ENCODE measurements around the gene KRTAP5-11.
"Not testable (repeated sequence)": the region's sequence is repeated elsewhere in the genome, so short reads cannot be mapped to it uniquely, and the experiment has no call there.

KRTAP5-11 gene

GRCh38 chr11:71554996-71555395, 27.7 kb downstream of the KRTAP5-11 start:
- DNase-seq: no peak

DNA sequence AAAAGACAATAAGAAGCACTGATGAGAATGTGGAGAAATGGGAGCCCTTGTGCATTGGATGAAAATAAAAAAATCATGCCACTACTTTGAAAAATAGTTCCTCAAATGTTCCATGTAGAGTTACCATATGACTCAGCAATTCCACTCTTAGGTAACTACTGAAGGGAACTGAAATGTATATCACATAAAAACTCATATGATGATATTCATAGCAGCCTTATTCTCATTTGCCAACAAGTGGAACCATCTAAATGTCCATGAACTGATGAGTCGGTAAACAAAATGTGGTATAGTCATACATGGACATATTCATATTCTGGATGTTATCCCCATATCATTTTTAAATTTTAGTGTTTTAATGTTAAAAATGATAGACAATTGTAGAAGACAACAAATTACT, 31.0 kb downstream of the KRTAP5-11 start:
- no peak for DNase-seq

- DNase-seq: no peak
Measured at GRCh38 chr11:71548716-71549151, 33.9 kb downstream of the KRTAP5-11 start.

- no peak for DNase-seq
Measured at GRCh38 chr11:71548120-71548519, 34.6 kb downstream of the KRTAP5-11 start, which contains the start of gene KRTAP5-9. TSS of gene KRTAP5-9 (plus strand) at chr11:71548420. CDS start at chr11:71548658, 238 bp downstream.

DNA sequence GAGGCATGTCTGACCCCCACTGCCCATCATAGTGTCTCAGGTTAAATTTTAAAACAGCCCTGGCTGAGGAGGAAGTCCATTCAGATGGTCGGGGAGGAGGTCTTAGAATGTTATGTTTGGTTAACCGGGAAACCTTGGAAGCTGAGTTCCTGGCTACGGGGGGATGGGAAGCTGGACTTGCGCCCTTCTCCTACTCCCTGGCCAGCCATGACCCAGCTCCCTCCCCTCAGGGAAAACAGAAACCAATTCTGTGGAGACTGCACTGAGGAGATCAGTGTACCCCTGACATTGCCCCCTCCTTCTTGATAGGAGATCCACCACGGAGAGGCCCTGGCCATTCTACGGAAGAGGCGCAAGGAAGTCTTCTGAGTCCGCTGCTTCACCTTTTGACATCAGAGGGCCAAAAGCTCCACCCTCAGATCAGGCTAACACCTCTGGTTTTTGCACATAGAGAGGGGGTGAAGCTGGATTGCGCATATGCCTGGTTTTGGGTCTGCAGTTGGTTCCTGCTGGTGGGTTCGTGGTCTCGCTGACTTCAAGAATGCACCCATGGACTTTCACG, 37.2 kb downstream of the KRTAP5-11 start:
- no peak for DNase-seq

- no peak for DNase-seq
Measured at GRCh38 chr11:71544525-71545214, 38.0 kb downstream of the KRTAP5-11 start.

- no peak for DNase-seq
Measured at GRCh38 chr11:71543866-71544265, 38.8 kb downstream of the KRTAP5-11 start.

- DNase-seq: no peak
Measured at GRCh38 chr11:71542879-71543777, 39.5 kb downstream of the KRTAP5-11 start.

DNA sequence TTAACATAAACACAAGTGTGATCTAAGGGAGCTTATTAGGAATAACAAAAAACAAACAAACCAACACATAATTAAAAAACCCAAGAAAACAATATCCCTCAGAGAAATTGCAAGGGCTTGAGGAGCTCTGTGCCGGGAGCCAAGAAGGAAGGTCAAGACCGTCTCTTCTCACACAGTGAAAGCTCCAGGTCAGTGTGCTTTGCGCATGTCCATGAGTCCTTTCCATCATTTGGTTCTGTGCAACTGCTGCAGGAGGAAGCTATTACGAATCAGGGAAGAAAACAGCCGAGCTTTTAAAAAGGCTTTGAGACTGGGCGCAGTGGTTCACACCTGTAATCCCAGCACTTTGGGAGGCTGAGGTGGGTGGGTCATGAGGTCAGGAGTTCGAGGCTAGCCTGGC, 40.3 kb downstream of the KRTAP5-11 start:
- no peak for DNase-seq

GRCh38 chr11:71540521-71541304, 42.0 kb downstream of the KRTAP5-11 start:
- DNase-seq: not testable (repeated sequence)

GRCh38 chr11:71539971-71540370, 42.7 kb downstream of the KRTAP5-11 start:
- DNase-seq: not testable (repeated sequence)

DNA sequence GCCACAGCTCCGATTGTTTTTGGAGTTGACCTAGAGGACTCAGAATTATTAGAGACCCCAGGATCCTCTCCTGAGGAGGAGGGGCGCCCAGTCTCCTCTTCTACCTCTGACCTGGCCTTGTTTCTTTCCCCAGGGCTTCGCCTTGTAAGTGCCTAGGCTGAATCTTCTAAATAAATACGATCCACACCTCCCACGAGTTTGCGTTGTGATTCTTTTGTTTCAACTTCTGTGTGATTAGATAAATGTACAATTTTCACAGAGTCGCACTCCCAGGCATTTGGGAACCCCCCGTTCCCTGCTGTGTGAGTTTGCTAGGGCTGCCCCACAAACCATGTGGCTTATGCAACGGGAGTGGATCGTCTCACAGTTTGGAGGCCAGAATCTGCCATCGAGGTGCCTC, 43.7 kb downstream of the KRTAP5-11 start:
- DNase-seq: no peak

DNA sequence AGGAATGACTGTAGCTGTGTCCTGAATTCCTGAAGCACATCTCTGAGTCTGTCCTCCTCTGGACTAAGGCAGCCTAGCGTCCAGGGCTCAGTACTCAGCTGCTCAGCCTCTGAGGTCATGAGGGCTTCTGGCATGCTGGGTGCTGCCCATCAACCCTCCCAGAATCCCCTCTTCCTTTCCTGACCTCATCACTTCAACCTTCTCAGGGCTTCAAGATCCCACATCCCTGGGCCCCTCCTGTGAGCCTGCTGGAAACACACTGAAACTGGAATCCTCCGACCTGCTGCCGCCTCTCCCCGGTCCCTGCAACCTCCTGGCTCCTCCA, 44.0 kb downstream of the KRTAP5-11 start:
- no peak for DNase-seq

DNA sequence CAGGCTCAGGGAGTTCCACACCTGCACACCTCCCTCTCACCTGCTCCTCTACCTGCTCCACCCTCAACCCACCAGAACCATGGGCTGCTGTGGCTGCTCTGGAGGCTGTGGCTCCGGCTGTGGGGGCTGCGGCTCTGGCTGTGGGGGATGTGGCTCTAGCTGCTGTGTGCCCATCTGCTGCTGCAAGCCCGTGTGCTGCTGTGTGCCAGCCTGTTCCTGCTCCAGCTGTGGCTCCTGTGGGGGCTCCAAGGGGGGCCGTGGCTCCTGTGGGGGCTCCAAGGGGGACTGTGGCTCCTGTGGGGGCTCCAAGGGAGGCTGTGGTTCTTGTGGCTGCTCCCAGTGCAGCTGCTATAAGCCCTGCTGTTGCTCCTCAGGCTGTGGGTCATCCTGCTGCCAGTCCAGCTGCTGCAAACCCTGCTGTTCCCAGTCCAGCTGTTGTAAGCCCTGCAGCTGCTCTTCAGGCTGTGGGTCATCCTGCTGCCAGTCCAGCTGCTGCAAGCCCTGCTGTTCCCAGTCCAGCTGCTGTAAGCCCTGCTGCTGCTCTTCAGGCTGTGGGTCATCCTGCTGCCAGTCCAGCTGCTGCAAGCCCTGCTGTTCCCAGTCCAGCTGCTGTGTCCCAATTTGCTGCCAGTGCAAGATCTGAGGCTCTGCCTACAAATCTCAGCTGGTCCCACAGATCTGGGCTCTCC, 44.6 kb downstream of the KRTAP5-11 start, which contains the start of gene KRTAP5-8:
Gene KRTAP5-8, plus strand, starts transcription at position 49 of the 689 bp plus-strand sequence. Its CDS starts 31 bp downstream, at position 80.
- not testable (repeated sequence) for DNase-seq

- DNase-seq: no peak
Measured at GRCh38 chr11:71537537-71537936, 45.1 kb downstream of the KRTAP5-11 start.

- no peak for DNase-seq
Measured at GRCh38 chr11:71535825-71536224, 46.9 kb downstream of the KRTAP5-11 start.

DNA sequence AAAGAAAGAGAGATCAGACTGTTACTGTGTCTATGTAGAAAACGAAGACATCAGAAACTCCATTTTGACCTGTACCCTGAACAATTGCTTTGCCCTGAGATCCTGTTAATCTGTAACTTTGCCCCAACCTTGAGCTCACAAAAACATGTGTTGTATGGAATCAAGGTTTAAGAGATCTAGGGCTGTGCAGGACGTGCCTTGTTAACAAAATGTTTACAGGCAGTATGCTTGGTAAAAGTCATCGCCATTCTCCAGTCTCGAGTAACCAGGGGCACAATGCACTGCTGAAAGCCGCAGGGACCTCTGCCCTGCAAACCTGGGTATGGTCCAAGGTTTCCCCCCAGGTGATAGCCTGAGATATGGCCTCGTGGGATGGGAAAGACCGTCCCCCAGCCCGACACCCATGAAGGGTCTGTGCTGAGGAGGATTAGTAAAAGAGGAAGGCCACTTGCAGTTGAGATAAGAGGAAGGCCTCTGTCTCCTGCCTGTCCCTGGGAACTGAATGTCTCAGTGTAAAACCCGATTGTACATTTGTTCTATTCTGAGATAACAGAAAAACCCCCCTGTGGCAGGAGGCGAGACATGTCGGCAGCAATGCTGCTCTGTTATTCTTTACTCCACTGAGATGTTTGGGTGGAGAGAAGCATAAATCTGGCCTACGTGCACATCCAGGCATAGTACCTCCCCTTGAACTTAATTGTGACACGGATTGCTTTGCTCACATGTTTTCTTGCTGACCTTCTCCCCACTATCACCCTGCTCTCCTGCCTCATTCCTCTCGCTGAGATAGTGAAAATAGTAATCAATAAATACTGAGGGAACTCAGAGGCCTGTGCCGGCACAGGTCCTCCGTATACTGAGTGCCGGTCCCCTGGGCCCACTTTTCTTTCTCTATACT, 47.7 kb downstream of the KRTAP5-11 start:
- DNase-seq: not testable (repeated sequence)

- DNase-seq: no peak
Measured at GRCh38 chr11:71532036-71532610, 50.6 kb downstream of the KRTAP5-11 start.
